GOT3 (cell line): Measurements from ENCODE around the gene LCE3B.

Experiments used
- DNase-seq: peaks from one replicate; lab custom pipeline; 2025; ENCODE audit warnings: mixed read lengths; lab: John Stamatoyannopoulos, UW

LCE3B gene

GRCh38 chr1:152658649-152659048, 45.0 kb downstream of the LCE3B start:
- no peak for DNase-seq

DNA sequence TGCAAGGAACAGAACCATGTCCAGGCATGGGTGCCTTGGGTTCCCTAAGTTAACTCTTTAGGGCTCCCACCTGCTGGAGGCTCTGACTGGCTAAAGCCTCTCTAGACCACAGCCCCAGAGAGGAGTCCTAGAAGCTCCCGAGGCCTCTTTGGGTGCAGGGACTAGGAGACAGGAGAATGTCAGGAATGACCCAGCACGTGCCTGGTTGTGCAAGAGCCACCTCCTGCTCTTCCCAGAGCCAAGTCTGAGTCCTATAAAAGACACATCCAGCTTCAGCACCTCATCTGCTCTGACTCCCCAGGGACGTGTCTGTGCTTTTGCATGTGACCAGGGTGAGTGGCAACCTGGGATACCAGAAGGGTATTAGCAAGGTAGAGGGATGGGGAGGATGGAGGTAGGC, 49.5 kb downstream of the LCE3B start, which contains the start of gene LCE2D:
LCE2D (plus strand) TSS at position 283 of the 400 bp plus-strand sequence. CDS start 726 bp downstream, outside the sequence.
- no peak for DNase-seq
